K562 (cell line): Measurements from ENCODE around the gene MECP2. TPM values are rescaled to one million over a fixed set of nuclear protein-coding genes. Genes with fewer than 3 reads are reported as not detected.

Source experiments
- ATAC-seq: fragments of 200-7000 bp; cut with Tn5 transposase; 3 replicates; pipeline ENCODE4 v1.9.1; 2020; ENCODE audit warnings: moderate library complexity
- BruUV-seq: library from RNA; stranded (reverse); fragments of 400-500 nt; replicated peaks from 2 replicates; lab custom pipeline; 2021; lab: Mats Ljungman, UMichigan
- CTCF ChIA-PET: fragments of 300-600 bp; formaldehyde crosslinking; extraction: SDS; loops from one replicate; lab custom pipeline; 2021; ENCODE audit warnings: low intra/inter-chr PET ratio; lab: Yijun Ruan, JAX
- POLR2A ChIA-PET: fragments of 300-600, 350-650 bp; sonication (Branson Sonifier 250); formaldehyde crosslinking; extraction: SDS; loops from one replicate; lab custom pipeline; 2021; ENCODE audit warnings: antibody characterized with exemption, inconsistent platforms; lab: Yijun Ruan, JAX
- DNase-seq, 4 experiments: peaks; one replicate each; pipeline versions ENCODE4 v3.0.0 to v3.0.0-alpha.2; 2011 to 2018; ENCODE audit warnings: low spot score in 3 of 4, mixed read lengths in 3 of 4; ENCODE audit errors: extremely low read depth in 1 of 4
- FAIRE-seq: peaks from 2 replicates; lab custom pipeline; 2011; peaks lifted over from hg19 to GRCh38; lab: Jason Lieb, UNC
- H2AFZ ChIP-seq: 2 replicates; pipeline ENCODE4 v1.6.0; 2011; ENCODE audit warnings: low read depth, low read length, control low read depth, inconsistent platforms
- H3K27ac ChIP-seq: fragments of 200-600 bp; 3 replicates; pipeline ENCODE4 v1.8.0; 2011; ENCODE audit warnings: low read depth, mild to moderate bottlenecking, control low read depth, inconsistent platforms, low read length, moderate library complexity, mixed read lengths; ENCODE audit errors: extremely low read depth
- H3K27me3 ChIP-seq, 2 experiments: fragments of 300-600 bp in 1 of 2; 2 replicates in 1 of 2; 3 replicates in 1 of 2; pipeline versions ENCODE4 v1.6.0 to v1.8.0; 2011; ENCODE audit warnings: inconsistent platforms in 2 of 2, low read length in 2 of 2, mild to moderate bottlenecking in 1 of 2, mixed read lengths in 1 of 2, moderate library complexity in 1 of 2; ENCODE audit not compliant: control insufficient read depth in 2 of 2, insufficient read depth in 2 of 2
- H3K36me3 ChIP-seq: fragments of 300-600 bp; 3 replicates; pipeline ENCODE4 v1.8.0; 2011; ENCODE audit warnings: mild to moderate bottlenecking, low read length, inconsistent platforms; ENCODE audit not compliant: control insufficient read depth, insufficient read depth
- H3K4me1 ChIP-seq, 2 experiments: fragments of 200-600 bp in 1 of 2; replicated peaks in 1 of 2; 2 replicates in 1 of 2; 3 replicates in 1 of 2; pipeline versions ENCODE4 v1.5.1 to v1.8.0; 2011; ENCODE audit warnings: inconsistent platforms in 2 of 2, low read length in 2 of 2, mild to moderate bottlenecking in 1 of 2, mixed read lengths in 1 of 2, moderate library complexity in 1 of 2; ENCODE audit not compliant: control insufficient read depth in 2 of 2, insufficient read depth in 2 of 2
- H3K4me2 ChIP-seq: 2 replicates; pipeline ENCODE4 v1.6.1; 2011; ENCODE audit warnings: low read length, control low read depth, inconsistent platforms, mixed read lengths; ENCODE audit not compliant: insufficient read depth
- H3K4me3 ChIP-seq: fragments of 200-600 bp; sonication (generic), shearing (Covaris generic); 2 replicates; pipeline ENCODE4 v1.5.1; 2016; ENCODE audit warnings: control low read depth, inconsistent platforms
- H3K79me2 ChIP-seq: fragments of 200-600 bp; 3 replicates; pipeline ENCODE4 v1.8.0; 2011; ENCODE audit warnings: low read length, inconsistent platforms; ENCODE audit not compliant: control insufficient read depth, insufficient read depth
- H3K9ac ChIP-seq, 2 experiments: 2 replicates each; pipeline versions ENCODE4 v1.6.0 to v1.6.1; 2011; ENCODE audit warnings: low read depth in 2 of 2, low read length in 2 of 2, control low read depth in 1 of 2, inconsistent platforms in 1 of 2, mild to moderate bottlenecking in 1 of 2, mixed read lengths in 1 of 2; ENCODE audit not compliant: insufficient read depth in 1 of 2
- H3K9me1 ChIP-seq: one replicate; pipeline ENCODE4 v1.6.0; 2011; ENCODE audit warnings: inconsistent platforms, mild to moderate bottlenecking, low read length, moderate library complexity; ENCODE audit not compliant: control insufficient read depth, insufficient read depth
- H3K9me3 ChIP-seq: replicated peaks from 2 replicates; pipeline ENCODE4 v1.5.1; 2011; ENCODE audit warnings: low read depth, low read length, inconsistent platforms; ENCODE audit not compliant: control insufficient read depth, insufficient read depth
- H4K20me1 ChIP-seq: replicated peaks from 2 replicates; pipeline ENCODE4 v1.6.1; 2011; ENCODE audit warnings: low read length, inconsistent platforms, mixed read lengths; ENCODE audit not compliant: control insufficient read depth, insufficient read depth
- HOXB6 ChIP-seq: fragments of 250-450 bp; sonication (Bioruptor Pico); IDR thresholded peaks from 2 replicates; pipeline ENCODE4 v1.5.1; 2022; ENCODE audit warnings: mild to moderate bottlenecking, borderline replicate concordance
- MAFF ChIP-seq: IDR thresholded peaks from 2 replicates; pipeline ENCODE4 v1.6.1; 2012; ENCODE audit warnings: low read length, improper control_type of control experiment
- MBD2 ChIP-seq: sonication (generic); IDR thresholded peaks from 2 replicates; pipeline ENCODE4 v1.6.1; 2016; ENCODE audit warnings: low read depth, borderline replicate concordance
- NBN ChIP-seq: fragments of 450-650 bp; IDR thresholded peaks from 2 replicates; pipeline ENCODE4 v1.6.1; 2016; ENCODE audit warnings: low read depth, mild to moderate bottlenecking
- PHF8 ChIP-seq: fragments of 200-600 bp; sonication (generic); IDR thresholded peaks from 2 replicates; pipeline ENCODE4 v1.6.1; 2012; ENCODE audit warnings: mixed run types, mild to moderate bottlenecking, inconsistent platforms, low read length, moderate library complexity, borderline replicate concordance
- PRMT5 ChIP-seq: sonication (generic); formaldehyde crosslinking; IDR thresholded peaks from 2 replicates; pipeline ENCODE4 v1.5.0; 2020; ENCODE audit warnings: missing genetic modification reagents
- TRIM25 ChIP-seq: fragments of 450-650 bp; IDR thresholded peaks from 2 replicates; pipeline ENCODE4 v1.7.0; 2016; ENCODE audit warnings: borderline replicate concordance
- ZBTB40 ChIP-seq, 2 experiments: fragments of 450-650 bp in 1 of 2; sonication (generic) in 1 of 2; formaldehyde crosslinking in 1 of 2; IDR thresholded peaks; 2 replicates each; pipeline versions ENCODE4 v1.7.1 to v1.9.0; 2016 to 2022; ENCODE audit warnings: inconsistent platforms in 1 of 2, mild to moderate bottlenecking in 1 of 2, missing genetic modification reagents in 1 of 2
- ZNF511 ChIP-seq: sonication (generic); formaldehyde crosslinking; IDR thresholded peaks from 2 replicates; pipeline ENCODE4 v1.8.0; 2022; ENCODE audit warnings: mild to moderate bottlenecking, missing genetic modification reagents
- ZNF764 ChIP-seq: fragments of 250-450 bp; sonication (Bioruptor Pico); IDR thresholded peaks from 2 replicates; pipeline ENCODE4 v1.4.0; 2020; ENCODE audit warnings: low read depth, mild to moderate bottlenecking, moderate library complexity
- WGBS: fragments of 100-300 bp; shearing (Covaris generic); methylation state at CpG from one replicate; pipeline ENCODE4 v1.1.6; 2016; ENCODE audit warnings: low coverage, mixed read lengths; ENCODE audit not compliant: insufficient coverage; ENCODE audit errors: missing lambda C conversion rate; 5-methylcytosine and 5-hydroxymethylcytosine counted together
- in situ Hi-C: fragments of 300-500 bp; cut with MboI; formaldehyde crosslinking; loops from 4 replicates; pipeline ENCODE4 v1.15.0; 2018; ENCODE audit warnings: inconsistent platforms, mixed read lengths
- intact Hi-C: fragments of 100-400 bp; cut with micrococcal nuclease; formaldehyde crosslinking; loops from 2 replicates; pipeline ENCODE4 v1.14.2; 2022
- polyA plus RNA-seq, 8 experiments: library from polyadenylated mRNA; depleted of rRNA in 4 of 8; stranded (reverse) in 5 of 8; unstranded in 3 of 8; fragments of >200 nt; fragmentation: Nextera tagmentation in 2 of 8; fragmentation: Illumina TruSeq in 1 of 8; extraction: Ambion mirVana in 2 of 8; extraction: Trizol in 1 of 8; gene quantifications; 2 replicates each; pipeline versions ENCODE4 v1.2.1 to v1.2.3, GENCODE V29; 2011 to 2014; ENCODE audit warnings: inconsistent platforms in 1 of 8, missing spikeins in 1 of 8
- total RNA-seq, 7 experiments: library from RNA; depleted of rRNA in 6 of 7; stranded (reverse); fragments of >200 nt in 6 of 7; fragmentation: Illumina TruSeq in 2 of 7; extraction: Trizol in 2 of 7; gene quantifications; 2 replicates each; pipeline versions ENCODE4 v1.2.1 to v1.2.3, GENCODE V29; 2011 to 2021; ENCODE audit warnings: low replicate concordance in 1 of 7

MECP2 gene
- total and polyA plus RNA-seq, 9 of the 15 experiments (the other 6 are each of a cell fraction or from before 2014, with no cell fraction given) = 2.1 to 50.9 (median 30.5) TPM

GRCh38 chrX:154072192-154072591, 25.3 kb downstream of the MECP2 start:
- ChIA-PET POLR2A (interaction anchor here (1.6 kb wide), 1 partner anchor 19 kb away, joined by 4 read pairs; no protein-coding TSS in a partner anchor), CTCF (no interaction called here)
- no peak overlapping the region for H3K4me3 ChIP-seq
- peaks cover 22% of the 10 kb centered on the region; the same call in 1 of the 2 replicates for H4K20me1 ChIP-seq
- peaks cover 96% of the 10 kb centered on the region for H3K79me2 ChIP-seq
- in situ Hi-C loops (no loop called here), intact Hi-C loops (no loop called here)
- FAIRE-seq (no peak), DNase-seq (no peak), ATAC-seq (no peak)
- no TSS peak for BruUV-seq
- H3K4me2 ChIP-seq = no peak overlapping the region
- H3K27me3 ChIP-seq = no peaks in the 10 kb centered on the region
- H3K9me1 ChIP-seq = no peaks in the 10 kb centered on the region
- no peak overlapping the region for H2AFZ ChIP-seq
- 92% methylated on average over 1 of the region's 1 CpG for WGBS
- H3K9ac ChIP-seq = no peak overlapping the region
- H3K9me3 ChIP-seq = no peaks in the 10 kb centered on the region
- peaks cover 3 to 13% of the 10 kb centered on the region in 2 experiments; a peak in 4 of 5 replicates for H3K4me1 ChIP-seq
- H3K36me3 ChIP-seq = peaks cover 36% of the 10 kb centered on the region
- H3K27ac ChIP-seq = no peak overlapping the region
- TF ChIP-seq TRIM25 (no peak), HOXB6 (CRISPR knock-in tag) (no peak), PHF8 (no peak), MBD2 (no peak), ZNF511 (no peak), MAFF (no peak), ZBTB40 (IDR thresholded peaks at IDR 0.05) (no peak), ZBTB40 (CRISPR knock-in tag; IDR thresholded peaks at IDR 0.05) (no peak), ZNF764 (CRISPR knock-in tag) (no peak), PRMT5 (CRISPR knock-in tag) (no peak), NBN (no peak)
